GM19035 (cell line): Measurements from ENCODE around the gene DHPS.

Experiments
- ATAC-seq: cut with Tn5 transposase; IDR thresholded peaks from one replicate; pipeline ENCODE4 v1.9.1; 2021; ENCODE audit not compliant: unreplicated experiment

Gene DHPS

DNA sequence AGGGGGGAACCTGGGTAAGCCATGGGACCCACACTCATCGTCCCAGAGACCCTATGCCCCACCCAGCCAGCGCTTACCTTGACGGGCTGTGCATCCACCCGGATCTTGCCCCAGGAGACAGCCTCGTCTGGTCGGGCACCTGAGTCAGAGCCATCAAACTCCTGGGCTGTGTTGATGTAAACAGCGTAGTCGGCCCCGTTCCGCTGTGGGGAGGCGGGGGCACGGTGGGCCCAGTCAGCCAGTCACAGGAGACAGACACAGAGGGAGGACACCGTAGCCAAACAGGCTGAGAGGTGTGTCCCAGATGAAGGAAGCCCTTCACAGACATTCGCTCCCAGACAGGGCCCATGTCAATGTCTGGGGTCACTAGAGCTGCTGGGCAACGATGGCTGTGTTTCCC is 5.7 kb downstream of the DHPS start:
- ATAC-seq: no peak

DNA sequence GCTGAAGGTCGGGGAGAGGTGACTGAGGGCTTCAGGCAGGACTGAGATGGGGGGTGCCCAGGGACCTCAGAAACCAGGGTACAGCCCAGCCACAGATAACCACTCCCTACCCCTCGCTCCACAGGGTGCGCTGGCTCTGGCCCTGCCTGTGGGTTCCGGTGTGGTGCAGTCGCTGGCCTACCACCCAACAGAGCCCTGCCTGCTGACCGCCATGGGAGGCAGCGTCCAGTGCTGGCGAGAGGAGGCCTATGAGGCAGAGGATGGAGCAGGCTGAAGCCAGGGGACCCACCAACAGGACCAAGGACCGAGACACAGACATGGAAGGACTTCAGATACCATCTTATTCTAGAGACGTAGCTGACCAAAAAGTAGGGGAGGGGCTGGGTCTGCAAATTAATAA is 6.3 kb downstream of the DHPS start:
- no peak for ATAC-seq

DNA sequence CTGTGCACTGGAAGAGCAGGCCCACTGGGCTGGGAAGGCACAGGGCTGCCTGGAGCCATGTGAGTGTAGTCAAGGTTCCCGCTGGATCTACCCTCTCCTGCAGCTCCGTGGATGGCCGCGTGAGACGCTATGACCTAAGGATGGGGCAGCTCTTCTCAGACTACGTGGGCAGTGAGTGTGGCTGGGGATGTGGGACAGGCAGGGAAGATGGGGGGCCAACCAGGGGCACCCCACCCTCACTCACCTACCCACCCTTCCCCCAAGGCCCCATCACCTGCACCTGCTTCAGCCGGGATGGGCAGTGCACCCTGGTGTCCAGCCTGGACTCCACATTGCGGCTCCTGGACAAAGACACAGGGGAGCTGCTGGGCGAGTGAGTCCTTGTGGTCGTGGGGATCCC is 8.9 kb downstream of the DHPS start:
- ATAC-seq: no peak

DNA sequence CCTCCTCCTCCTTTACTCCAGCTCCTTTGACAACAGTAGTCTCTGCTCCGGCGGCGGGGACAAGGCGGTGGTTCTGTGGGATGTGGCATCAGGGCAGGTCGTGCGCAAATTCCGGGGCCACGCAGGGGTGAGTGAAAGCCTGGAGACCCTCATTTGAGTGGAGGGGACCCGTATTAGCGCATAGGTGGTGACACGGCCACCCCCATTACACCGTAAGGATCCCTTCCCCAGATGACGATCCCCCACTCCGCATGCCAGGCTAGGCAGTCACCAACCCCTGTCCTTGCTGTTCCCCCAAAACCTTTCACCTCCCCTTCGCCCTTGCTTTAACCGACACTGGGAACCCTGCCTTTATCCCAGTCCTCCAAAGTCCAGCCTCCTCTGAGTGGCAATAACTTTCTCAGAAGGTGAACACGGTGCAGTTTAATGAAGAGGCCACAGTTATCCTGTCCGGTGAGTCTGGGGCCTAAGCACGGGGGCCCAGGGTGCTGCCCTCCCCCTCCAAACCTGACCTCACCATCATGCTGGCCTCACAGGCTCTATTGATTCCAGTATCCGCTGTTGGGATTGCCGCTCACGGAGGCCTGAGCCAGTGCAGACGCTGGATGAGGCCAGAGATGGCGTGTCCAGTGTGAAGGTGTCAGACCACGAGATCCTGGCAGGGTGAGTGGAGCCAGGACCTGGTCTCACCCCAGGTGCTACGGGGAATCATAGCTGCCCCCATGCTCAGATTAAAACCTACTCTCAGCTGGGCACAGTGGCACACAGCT is 11.3 kb downstream of the DHPS start:
- no peak for ATAC-seq

DNA sequence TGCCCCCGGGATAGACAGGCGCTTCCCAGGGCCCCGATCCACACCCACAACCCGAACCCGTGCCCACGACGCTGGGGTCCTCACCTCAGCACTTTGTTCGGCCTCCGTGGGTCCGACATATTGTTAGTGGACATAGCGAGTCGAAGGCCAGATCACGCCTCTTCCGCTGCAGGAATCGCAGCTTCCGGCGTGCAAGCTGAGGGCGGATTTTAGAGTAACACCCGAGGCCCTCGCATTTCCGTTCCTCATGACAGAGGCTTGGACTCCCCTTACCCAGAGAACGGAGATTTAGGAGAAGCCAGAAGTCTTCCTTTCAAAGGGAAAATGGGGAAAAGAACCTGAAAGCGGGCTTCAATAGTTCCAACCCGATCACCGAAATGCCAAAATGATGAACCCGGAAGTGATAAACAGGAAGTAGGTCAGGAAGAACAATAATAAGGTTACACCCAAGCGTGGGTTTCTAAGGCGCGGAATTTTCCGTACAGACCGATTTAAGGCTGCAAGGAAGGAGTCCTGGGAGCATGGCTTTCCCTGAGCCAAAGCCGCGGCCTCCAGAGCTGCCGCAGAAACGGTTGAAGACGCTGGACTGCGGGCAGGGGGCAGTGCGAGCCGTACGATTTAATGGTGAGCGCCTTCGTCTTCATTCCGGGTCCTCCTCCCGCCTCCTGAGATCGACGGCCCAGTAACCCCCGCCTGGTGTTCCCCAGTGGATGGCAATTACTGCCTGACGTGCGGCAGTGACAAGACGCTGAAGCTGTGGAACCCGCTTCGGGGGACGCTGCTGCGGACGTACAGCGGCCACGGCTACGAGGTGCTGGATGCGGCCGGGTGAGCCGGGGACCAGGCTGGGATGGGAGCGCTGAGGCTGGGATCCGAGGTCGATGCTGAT is 12.2 kb downstream of the DHPS start:
- ATAC-seq: peak; percentile 33

DNA sequence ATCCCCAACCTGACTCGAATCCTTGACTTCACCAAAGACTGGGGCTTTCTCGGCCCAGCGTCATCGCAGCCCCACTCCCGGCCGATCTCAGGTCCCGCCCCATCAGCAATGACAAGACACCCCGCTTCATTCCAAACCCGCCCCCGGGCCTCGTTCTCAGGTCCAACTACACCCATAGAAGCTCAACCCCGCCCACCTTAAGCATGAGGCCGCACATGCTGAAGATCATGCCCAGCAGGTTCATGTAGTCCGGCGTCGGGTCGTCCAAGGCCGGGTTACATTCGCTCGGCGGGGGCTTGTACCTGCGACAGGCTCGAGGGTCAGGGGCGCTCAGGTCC is 12.8 kb downstream of the DHPS start:
- peak; percentile 6 for ATAC-seq

DNA sequence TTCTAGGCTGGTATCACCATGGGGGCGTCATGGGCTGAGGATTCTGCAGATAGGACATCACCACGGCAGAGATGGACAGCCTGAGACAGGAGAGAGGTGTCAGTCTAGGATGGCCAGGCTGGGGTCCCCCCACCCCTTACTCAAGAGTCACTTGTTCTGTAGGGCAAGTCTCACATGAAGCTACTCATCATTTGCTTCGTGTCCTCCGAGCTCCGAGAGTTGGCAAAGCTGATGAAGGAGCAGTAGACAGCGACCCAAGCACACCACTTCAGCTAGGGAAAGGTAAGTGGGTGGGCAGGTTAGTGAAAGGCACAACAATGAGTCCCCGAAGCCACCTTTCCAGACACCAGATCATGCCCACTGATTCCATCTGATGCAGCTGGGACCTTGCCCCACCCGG is 13.3 kb downstream of the DHPS start:
- no peak for ATAC-seq

DNA sequence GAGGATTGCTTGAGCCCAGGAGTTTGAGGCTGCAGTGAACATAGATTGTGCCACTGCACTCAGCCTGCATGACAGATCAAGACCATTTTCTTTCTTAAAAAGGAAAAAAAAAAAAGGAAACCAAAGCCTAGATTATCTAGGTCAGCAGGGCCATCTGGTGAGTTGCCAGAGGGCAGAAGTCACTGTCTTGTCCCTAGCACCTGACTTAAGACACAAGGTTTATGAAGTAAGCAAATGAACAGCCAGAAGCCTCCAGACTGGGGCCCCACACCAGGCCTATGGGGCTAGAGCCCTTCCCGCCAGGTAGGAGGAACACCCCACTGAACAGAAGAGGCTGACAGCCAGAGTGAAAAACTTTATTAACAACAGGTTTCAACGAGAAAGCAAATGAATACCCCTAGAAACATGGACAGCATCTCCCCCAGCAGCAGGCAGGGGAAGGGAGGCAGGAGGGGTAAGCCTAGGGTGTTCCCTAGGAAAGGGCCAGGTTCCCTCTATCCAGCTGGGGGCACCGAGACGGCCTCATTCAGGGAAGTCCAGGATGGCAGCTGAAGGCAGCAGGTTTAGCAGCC is 13.9 kb downstream of the DHPS start:
- no peak for ATAC-seq

DNA sequence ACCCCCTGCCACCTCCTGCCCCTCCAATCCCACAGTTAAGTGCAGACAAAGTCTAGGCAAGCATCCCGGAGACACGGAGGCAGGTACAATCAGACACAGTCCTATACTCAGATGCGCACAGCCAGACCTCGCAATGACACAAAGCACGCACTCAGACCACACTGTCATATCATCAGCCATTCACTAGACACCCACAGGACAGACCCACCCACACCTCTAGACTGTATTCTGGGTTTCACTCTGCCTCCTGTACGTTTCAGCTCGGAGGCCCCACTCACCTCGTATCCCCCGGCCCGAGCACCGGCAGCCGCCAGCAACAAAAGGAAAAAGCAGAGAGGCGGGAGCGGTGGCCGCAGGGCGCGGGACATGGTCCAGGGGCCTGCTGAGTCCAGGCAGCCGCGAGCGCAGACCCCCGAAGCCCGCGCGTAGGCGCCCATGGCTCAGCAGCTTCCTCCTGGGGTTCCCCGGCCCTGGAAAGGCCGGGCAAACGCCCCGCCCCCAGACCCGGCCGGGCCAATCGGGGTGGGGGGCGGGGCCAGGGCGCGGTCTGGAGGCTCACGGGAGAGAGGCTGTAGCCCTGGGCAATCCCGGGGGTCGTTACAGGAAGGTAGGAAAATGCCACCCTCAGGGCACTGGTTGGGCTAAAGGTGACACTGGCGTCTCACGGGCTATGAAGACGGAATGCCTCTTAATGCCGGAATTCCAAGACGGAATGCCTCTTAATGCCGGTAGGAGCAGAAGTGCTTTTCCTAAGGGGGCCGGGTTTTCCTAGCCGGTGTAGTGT is 15.2 kb downstream of the DHPS start, which contains the start of the genes MAN2B1 and WDR83:
MAN2B1 (minus strand) TSS at position 478 of the 784 bp plus-strand sequence; CDS start at position 437, 41 bp downstream.
WDR83 (plus strand) TSS at position 543 of the 784 bp plus-strand sequence. CDS start 2,984 bp downstream, outside the sequence.
- ATAC-seq: peak; percentile 45

DNA sequence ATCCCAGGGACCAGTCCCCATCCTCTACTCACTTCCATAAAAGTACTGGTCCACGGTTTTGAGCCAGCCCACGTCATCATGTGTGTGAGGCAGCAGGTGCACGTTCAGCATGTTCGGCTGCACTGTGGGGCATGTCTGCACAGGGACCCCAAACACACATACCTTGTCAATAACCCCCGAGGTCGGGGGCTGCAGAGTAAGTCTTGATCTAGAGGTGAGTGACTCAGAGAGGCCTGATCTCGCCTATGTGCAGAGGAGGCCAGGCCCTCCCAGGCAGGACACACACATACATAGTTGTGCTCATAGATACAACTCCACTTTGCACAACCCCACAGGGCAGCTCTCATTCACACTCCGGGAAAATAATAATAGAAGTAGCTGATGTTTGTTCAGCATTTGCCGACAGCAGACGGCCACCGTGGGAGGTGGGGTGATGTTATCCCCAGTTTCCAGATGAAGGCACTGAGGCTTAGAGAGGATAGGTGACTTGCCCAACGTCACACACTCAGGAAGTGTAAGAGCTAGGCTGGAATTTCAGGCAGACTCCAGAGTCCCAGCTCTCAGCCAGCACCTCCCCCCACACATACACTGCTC is 15.9 kb downstream of the DHPS start:
- ATAC-seq: no peak

DNA sequence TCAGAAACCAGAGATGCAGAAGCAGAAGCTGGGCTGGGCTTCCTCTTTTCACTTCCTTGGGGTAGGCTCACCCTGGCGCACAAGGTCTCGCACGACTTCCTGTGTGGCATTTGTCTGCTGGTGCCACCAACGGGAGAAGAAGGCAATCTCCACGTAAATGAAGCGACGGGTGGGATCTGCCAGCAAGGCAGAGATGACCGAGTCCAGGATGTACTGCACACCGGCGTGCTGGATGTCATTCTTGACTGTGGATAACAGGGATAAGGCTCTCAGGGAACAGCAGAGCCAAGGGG is 16.5 kb downstream of the DHPS start:
- no peak for ATAC-seq

DNA sequence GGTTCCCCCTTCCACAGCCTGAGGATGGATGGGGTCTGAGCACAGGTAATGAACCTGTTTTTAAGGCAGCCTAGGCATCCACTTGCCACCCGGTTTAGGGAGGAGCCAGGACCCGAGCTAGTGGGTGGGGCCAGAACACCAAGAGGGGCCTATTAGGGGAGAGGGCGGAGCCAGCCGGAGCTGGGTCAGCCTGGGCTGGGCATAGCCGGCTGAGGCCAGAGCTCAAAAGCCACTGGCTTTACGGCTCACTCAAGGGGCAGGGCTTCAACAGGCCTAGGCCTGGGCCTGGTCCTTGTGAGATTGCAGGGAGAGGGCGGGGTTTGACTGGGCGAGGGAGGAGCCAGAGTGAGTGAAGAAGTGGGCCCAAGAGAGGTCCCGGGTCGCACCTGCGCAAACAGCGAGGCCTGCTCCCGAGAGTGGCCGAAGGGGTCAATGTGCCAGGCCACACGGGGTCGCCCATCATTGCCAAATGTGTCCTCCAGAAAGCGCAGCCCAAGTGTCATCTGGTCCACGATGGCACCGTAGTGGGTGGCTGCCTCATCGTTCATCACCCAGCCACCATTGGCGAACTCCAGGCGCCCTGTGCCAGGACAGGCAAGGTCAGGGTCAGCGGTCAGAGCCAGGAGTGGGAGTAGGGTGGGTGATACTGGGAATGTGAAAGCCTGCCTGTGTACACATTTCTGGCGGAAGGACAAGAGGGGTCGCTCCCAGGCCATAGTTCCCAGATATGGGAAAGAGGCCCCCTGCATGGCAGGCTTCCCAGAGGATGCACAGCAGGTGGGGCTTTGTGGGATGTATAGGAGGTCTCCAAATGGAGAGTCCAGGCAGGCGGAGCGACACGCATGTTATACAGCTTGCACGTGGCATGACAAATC is 17.0 kb downstream of the DHPS start:
- ATAC-seq: no peak

DNA sequence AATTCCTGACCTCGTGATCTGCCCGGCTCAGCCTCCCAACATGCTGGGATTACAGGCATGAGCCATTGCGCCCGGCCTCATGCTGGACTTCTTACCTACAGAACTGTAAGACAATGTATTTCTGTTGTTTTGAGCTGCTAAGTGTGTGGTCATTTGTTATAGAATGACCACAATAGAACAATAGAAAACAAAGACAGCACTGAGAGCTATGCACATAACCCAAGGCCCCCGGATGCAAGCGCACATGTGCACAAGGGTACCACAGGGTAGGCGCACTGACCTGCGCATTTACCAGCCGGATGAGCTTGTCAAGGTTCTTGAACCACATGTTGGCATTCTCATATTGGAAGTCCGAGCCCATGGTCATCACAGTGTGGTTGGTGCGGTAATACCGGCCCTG is 20.7 kb downstream of the DHPS start:
- no peak for ATAC-seq

DNA sequence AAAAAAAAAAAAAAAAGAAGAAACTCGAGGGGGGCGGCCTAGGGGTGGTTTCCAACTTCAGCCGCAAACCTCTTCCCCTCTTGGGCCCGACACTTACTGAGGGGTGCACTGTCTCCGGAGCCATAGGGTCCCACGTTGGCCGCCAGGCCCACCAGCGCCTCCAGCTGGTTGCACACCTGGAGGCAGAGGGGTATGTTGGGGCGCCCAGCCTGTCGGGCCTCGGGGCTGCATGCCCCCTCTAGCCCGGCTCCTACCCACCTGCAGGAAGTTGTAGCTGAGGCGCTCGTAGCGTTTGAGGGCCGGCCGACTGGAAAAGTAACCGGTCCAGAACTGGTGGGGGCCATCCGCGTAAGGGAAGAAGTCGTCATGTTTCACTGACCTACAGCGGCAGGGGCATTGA is 23.7 kb downstream of the DHPS start:
- ATAC-seq: no peak

DNA sequence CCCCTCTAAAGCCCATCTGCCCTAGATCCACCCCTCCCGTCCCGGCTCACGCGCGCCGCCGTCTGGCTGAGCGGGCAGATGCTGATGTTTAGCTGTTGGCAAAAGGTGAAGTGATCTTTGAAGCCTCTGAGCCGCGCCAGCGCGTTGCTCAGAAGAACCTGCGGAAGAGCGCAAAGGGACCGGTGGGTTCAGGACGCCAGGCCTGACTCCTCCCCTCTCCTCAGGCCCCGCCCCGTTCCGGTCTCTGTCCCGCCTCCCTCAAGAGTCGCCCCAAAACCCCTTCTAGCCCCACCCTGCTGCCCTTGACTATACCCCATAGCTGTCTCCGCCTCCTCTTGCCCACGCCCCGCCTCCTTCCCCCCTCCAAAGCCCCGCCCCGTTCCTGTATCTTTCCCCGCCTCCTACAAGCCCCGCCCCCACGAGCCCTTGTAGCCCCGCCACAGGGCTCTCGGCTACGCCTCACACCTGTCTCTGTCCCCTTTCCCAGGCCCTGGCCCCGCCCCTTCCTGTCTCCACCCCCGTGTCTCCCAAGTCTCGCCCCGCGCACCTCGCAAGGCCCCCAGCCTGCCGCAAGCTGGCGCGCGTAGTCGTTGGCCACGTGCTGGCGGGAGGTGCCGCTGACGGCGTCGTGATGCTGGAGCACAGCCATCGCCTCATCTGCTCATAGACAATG is 24.6 kb downstream of the DHPS start:
- ATAC-seq: no peak

DNA sequence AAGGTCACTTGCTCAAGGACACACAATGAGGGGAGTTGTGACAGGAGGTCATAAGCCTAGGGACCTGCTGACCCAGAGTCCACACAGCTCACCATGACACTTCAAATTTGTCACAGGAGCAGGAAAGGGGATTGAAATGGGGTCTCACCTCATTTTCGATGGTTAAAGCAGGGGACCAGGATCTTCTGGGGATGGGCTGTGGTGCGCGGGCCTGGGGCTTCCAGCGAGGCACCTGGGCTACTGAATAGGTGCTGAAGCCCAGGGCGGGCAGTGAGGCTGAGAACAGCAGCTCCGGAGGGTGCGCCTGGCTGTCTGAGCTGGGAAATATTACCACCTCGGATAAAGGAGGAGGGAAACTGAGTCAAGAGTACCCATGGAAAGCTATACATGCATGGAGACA is 26.1 kb downstream of the DHPS start:
- ATAC-seq: no peak

DNA sequence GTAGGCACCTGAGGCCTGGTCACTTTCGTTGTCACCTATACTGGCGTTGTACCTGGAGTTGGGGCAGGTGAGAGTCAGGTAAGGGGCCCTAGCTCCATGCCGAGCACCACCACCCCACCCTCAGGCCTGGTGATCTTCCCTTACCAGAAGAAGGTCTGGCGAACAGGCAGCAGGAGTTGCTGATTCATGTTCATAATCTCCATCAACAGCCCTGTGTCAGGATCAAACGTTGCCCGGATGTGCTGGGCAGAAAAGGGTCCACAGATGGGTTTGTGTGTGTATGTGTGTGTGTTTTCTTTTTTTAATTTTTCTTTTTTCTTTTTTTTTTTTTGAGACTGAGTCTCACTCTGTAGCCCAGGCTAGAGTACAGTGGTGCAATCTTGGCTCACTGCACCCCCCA is 29.5 kb downstream of the DHPS start:
- no peak for ATAC-seq

DNA sequence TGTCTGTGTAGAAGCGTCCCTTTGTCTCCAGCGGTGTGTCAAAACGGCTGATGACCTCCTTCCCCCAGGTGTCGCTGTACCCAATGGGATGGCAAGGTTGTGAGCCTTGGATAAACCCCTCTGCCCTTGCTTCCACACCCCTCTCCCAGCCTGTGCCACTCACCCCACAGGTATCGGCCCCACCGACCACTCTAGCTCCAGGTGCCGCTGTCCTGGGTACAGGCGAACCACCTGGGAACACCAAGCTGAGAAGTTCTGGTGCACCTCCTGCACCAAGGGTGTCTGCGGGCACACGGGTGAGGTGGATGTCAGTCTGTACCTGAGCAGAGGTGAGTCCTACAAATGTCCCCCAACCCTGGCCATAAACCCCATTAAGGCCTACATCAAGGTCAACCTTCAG is 31.7 kb downstream of the DHPS start:
- ATAC-seq: no peak

DNA sequence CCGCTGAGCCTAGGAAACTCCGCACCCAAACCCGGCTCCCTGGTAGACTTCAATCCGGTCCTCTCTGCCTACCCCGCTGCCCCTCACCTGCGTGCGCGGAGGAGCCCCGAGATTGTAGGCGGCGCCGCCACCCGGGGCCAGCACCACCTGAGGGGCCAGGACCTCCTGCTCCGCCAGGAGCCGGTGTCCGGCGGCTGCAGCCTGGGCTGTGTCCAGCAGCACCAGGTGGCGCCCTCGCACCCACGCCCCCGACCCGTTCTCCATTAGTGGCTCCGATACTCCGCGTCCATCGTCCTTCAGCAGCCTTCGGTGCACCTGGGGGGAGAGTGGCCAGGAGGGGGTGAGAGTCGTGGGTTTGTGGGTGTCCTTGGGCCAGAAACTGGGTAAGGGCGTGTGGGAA is 33.6 kb downstream of the DHPS start:
- no peak for ATAC-seq
